HEK293 (cell line): ENCODE data around the gene KRTAP4-9.
"Not testable (repeated sequence)": the region's sequence is repeated elsewhere in the genome, so short reads cannot be mapped to it uniquely, and the experiment has no call there.

Source experiments
- TCF7L2 ChIP-seq: IDR thresholded peaks from 2 replicates; pipeline ENCODE4 v1.6.1; 2011; ENCODE audit warnings: low read depth, mild to moderate bottlenecking, inconsistent platforms, low read length, moderate library complexity, borderline replicate concordance
- ZNF121 ChIP-seq: fragments of 450-650 bp; formaldehyde crosslinking; IDR thresholded peaks from 2 replicates; pipeline ENCODE4 v1.5.1; 2016; ENCODE audit warnings: missing biosample characterization, missing genetic modification characterization
- ZNF629 ChIP-seq: fragments of 450-650 bp; formaldehyde crosslinking; IDR thresholded peaks from 2 replicates; pipeline ENCODE4 v1.5.1; 2017; ENCODE audit warnings: missing biosample characterization, missing genetic modification characterization
- TF ChIP-seq, protein P1 (sequence below): fragments of 450-650 bp; formaldehyde crosslinking; IDR thresholded peaks from 2 replicates; pipeline ENCODE4 v1.5.1; 2016; ENCODE audit warnings: missing biosample characterization, missing genetic modification characterization
- TF ChIP-seq, protein P2 (sequence below): IDR thresholded peaks from 2 replicates; pipeline ENCODE4 v1.6.1; 2011; ENCODE audit warnings: mild to moderate bottlenecking, low read depth, low read length, borderline replicate concordance
- TF ChIP-seq, protein P3 (sequence below): fragments of 450-650 bp; formaldehyde crosslinking; IDR thresholded peaks from 2 replicates; pipeline ENCODE4 v1.5.1; 2016; ENCODE audit warnings: missing biosample characterization, missing genetic modification characterization

DNA sequence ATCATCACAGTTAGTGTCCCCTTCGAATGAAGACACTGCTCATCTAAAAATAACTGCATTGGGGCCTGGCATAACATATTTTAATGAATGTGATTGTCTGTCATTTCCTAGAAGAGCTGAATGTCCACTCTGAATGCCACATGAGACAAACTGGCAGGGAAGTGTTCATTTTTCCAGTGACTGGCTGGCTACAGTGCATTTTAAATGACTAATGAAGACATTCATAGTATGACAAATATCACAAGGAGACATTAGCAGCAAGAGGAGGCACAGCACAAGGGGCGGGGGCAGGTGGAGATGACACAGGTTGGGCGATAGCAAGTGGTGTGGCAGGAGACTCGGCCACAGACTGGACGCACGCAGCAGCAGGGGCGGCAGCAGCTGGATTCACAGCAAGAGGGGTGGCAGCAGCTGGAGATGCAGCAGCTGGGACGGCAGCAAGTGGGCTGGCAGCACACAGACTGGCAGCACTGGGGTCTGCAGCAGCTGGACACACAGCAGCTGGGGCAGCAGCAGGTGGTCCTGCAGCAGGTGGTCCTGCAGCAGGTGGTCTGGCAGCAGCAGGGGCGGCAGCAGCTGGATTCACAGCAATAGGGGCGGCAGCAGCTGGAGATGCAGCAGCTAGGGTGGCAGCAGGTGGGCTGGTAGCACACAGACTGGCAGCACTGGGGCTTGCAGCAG is 43.9 kb downstream of the KRTAP4-9 start:
- TF ChIP-seq TCF7L2; ZNF121 (tag by site-specific recombination); ZNF629 (tag by site-specific recombination): not testable (repeated sequence)
- TF ChIP-seq, protein P1, sequence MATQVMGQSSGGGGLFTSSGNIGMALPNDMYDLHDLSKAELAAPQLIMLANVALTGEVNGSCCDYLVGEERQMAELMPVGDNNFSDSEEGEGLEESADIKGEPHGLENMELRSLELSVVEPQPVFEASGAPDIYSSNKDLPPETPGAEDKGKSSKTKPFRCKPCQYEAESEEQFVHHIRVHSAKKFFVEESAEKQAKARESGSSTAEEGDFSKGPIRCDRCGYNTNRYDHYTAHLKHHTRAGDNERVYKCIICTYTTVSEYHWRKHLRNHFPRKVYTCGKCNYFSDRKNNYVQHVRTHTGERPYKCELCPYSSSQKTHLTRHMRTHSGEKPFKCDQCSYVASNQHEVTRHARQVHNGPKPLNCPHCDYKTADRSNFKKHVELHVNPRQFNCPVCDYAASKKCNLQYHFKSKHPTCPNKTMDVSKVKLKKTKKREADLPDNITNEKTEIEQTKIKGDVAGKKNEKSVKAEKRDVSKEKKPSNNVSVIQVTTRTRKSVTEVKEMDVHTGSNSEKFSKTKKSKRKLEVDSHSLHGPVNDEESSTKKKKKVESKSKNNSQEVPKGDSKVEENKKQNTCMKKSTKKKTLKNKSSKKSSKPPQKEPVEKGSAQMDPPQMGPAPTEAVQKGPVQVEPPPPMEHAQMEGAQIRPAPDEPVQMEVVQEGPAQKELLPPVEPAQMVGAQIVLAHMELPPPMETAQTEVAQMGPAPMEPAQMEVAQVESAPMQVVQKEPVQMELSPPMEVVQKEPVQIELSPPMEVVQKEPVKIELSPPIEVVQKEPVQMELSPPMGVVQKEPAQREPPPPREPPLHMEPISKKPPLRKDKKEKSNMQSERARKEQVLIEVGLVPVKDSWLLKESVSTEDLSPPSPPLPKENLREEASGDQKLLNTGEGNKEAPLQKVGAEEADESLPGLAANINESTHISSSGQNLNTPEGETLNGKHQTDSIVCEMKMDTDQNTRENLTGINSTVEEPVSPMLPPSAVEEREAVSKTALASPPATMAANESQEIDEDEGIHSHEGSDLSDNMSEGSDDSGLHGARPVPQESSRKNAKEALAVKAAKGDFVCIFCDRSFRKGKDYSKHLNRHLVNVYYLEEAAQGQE (tag by site-specific recombination): not testable (repeated sequence)
- TF ChIP-seq, protein P2, sequence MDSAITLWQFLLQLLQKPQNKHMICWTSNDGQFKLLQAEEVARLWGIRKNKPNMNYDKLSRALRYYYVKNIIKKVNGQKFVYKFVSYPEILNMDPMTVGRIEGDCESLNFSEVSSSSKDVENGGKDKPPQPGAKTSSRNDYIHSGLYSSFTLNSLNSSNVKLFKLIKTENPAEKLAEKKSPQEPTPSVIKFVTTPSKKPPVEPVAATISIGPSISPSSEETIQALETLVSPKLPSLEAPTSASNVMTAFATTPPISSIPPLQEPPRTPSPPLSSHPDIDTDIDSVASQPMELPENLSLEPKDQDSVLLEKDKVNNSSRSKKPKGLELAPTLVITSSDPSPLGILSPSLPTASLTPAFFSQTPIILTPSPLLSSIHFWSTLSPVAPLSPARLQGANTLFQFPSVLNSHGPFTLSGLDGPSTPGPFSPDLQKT: not testable (repeated sequence)
- TF ChIP-seq, protein P3, sequence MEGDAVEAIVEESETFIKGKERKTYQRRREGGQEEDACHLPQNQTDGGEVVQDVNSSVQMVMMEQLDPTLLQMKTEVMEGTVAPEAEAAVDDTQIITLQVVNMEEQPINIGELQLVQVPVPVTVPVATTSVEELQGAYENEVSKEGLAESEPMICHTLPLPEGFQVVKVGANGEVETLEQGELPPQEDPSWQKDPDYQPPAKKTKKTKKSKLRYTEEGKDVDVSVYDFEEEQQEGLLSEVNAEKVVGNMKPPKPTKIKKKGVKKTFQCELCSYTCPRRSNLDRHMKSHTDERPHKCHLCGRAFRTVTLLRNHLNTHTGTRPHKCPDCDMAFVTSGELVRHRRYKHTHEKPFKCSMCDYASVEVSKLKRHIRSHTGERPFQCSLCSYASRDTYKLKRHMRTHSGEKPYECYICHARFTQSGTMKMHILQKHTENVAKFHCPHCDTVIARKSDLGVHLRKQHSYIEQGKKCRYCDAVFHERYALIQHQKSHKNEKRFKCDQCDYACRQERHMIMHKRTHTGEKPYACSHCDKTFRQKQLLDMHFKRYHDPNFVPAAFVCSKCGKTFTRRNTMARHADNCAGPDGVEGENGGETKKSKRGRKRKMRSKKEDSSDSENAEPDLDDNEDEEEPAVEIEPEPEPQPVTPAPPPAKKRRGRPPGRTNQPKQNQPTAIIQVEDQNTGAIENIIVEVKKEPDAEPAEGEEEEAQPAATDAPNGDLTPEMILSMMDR: not testable (repeated sequence)
